HL-60 (cell line): Measurements from ENCODE around the gene NSFL1C.

Source experiments
- DNase-seq, 2 experiments: peaks; one replicate each; pipeline ENCODE4 v3.0.0-alpha.2; 2010 to 2020; ENCODE audit warnings: low read depth in 1 of 2, low spot score in 1 of 2
- H3K27ac ChIP-seq: fragments of 250-450 bp; sonication (Bioruptor Pico); replicated peaks from 2 replicates; pipeline ENCODE4 v1.5.1; 2020; ENCODE audit warnings: mild to moderate bottlenecking, moderate library complexity
- H3K27me3 ChIP-seq: fragments of 250-450 bp; sonication (Bioruptor Pico); 2 replicates; pipeline ENCODE4 v1.5.1; 2021; ENCODE audit warnings: mild to moderate bottlenecking, moderate library complexity; ENCODE audit not compliant: insufficient read depth, poor library complexity, severe bottlenecking
- H3K4me3 ChIP-seq: replicated peaks from 2 replicates; pipeline ENCODE4 v1.5.1; 2011; ENCODE audit warnings: mild to moderate bottlenecking, control low read depth, low read length; ENCODE audit not compliant: insufficient read depth
- CTCF ChIP-seq: IDR thresholded peaks from one replicate; pipeline ENCODE4 v1.5.1; 2011; ENCODE audit warnings: low read length, control low read depth, inconsistent platforms; ENCODE audit not compliant: insufficient read depth
- GABPA ChIP-seq: IDR thresholded peaks from 2 replicates; pipeline ENCODE4 v1.6.1; 2012; ENCODE audit warnings: low read depth
- POLR2AphosphoS5 ChIP-seq: IDR thresholded peaks from 2 replicates; pipeline ENCODE4 v1.6.1; 2012; ENCODE audit warnings: low read depth
- REST ChIP-seq: IDR thresholded peaks from 2 replicates; pipeline ENCODE4 v1.6.1; 2012; ENCODE audit warnings: low read depth; ENCODE audit not compliant: insufficient replicate concordance
- SPI1 ChIP-seq: IDR thresholded peaks from 2 replicates; pipeline ENCODE4 v1.6.1; 2012; ENCODE audit warnings: low read depth, mild to moderate bottlenecking, borderline replicate concordance

The NSFL1C gene

GRCh38 chr20:1417790-1418189, 48.9 kb downstream of the NSFL1C start:
- TF ChIP-seq GABPA (no peak), SPI1 (no peak), POLR2AphosphoS5 (no peak), CTCF (no peak)
- no peak overlapping the region for H3K4me3 ChIP-seq
- no peak for DNase-seq
- H3K27me3 ChIP-seq: peaks cover 3% of the 10 kb centered on the region
- no peak overlapping the region for H3K27ac ChIP-seq

GRCh38 chr20:1417273-1417672, 49.4 kb downstream of the NSFL1C start:
- H3K4me3 ChIP-seq: no peak overlapping the region
- no peak for TF ChIP-seq POLR2AphosphoS5
- TF ChIP-seq REST: no peak
- TF ChIP-seq SPI1: no peak
- TF ChIP-seq GABPA: no peak
- TF ChIP-seq CTCF: no peak
- DNase-seq: no peak
- peaks cover 3% of the 10 kb centered on the region for H3K27me3 ChIP-seq
- H3K27ac ChIP-seq: no peak overlapping the region

GRCh38 chr20:1415667-1416468, 50.8 kb downstream of the NSFL1C start:
- H3K27me3 ChIP-seq: peaks cover 3% of the 10 kb centered on the region
- DNase-seq: no peak
- H3K4me3 ChIP-seq: no peak overlapping the region
- no peak for TF ChIP-seq CTCF
- no peak for TF ChIP-seq GABPA
- TF ChIP-seq POLR2AphosphoS5: no peak
- TF ChIP-seq REST: no peak
- no peak for TF ChIP-seq SPI1
- H3K27ac ChIP-seq: no peak overlapping the region

- Histone ChIP-seq H3K27ac (no peak overlapping the region), H3K27me3 (peaks cover 3% of the 10 kb centered on the region), H3K4me3 (no peak overlapping the region)
- TF ChIP-seq REST: no peak
- no peak for DNase-seq
Measured at GRCh38 chr20:1414982-1415381, 51.7 kb downstream of the NSFL1C start.
